IMR-90 (cell line): Measurements from ENCODE around the gene UBASH3B. TPM values are rescaled to one million over a fixed set of nuclear protein-coding genes. Genes with fewer than 3 reads are reported as not detected.
A peak's percentile ranks its signal among the peaks of the same experiment; 100 is the strongest.

Experiments
- ATAC-seq: fragments of 200-7000 bp; cut with Tn5 transposase; 2 replicates; pipeline ENCODE4 v1.9.1; 2020; ENCODE audit warnings: low read depth, mild to moderate bottlenecking, moderate library complexity
- BruUV-seq: library from RNA; stranded (reverse); fragments of 400-500 nt; replicated peaks from 2 replicates; lab custom pipeline; 2021; lab: Mats Ljungman, UMichigan
- CTCF ChIA-PET: fragments of 300-600 bp; formaldehyde crosslinking; extraction: SDS; loops from one replicate; lab custom pipeline; 2021; ENCODE audit warnings: antibody characterized with exemption; lab: Yijun Ruan, JAX
- POLR2A ChIA-PET: fragments of 300-600 bp; sonication (Branson Sonifier 250); formaldehyde crosslinking; loops from one replicate; lab custom pipeline; 2022; ENCODE audit warnings: antibody characterized with exemption; ENCODE audit not compliant: unreplicated experiment; lab: Charles Lee
- DNase-seq: peaks from one replicate; pipeline ENCODE4 v3.0.0; 2013
- H2AFZ ChIP-seq: replicated peaks from 2 replicates; pipeline ENCODE3; 2013; ENCODE audit warnings: low read length, mild to moderate bottlenecking; ENCODE audit not compliant: poor library complexity
- H2AK5ac ChIP-seq: 2 replicates; pipeline ENCODE4 v1.6.1; 2013; ENCODE audit warnings: low read depth, low read length, inconsistent platforms
- H2AK9ac ChIP-seq: replicated peaks from 2 replicates; pipeline ENCODE3; 2013; ENCODE audit warnings: mild to moderate bottlenecking, low read depth, low read length, moderate library complexity; ENCODE audit not compliant: poor library complexity
- H2BK120ac ChIP-seq: 2 replicates; pipeline ENCODE4 v1.6.1; 2013; ENCODE audit warnings: low read depth, low read length, inconsistent platforms
- H2BK15ac ChIP-seq: 3 replicates; pipeline ENCODE4 v1.6.1; 2013; ENCODE audit warnings: low read depth, low read length, inconsistent platforms
- H2BK20ac ChIP-seq: 2 replicates; pipeline ENCODE4 v1.6.1; 2013; ENCODE audit warnings: low read depth, mild to moderate bottlenecking, inconsistent platforms, low read length, moderate library complexity
- H2BK5ac ChIP-seq: 2 replicates; pipeline ENCODE4 v1.6.1; 2013; ENCODE audit warnings: mild to moderate bottlenecking, low read depth, low read length, inconsistent platforms; ENCODE audit not compliant: poor library complexity, severe bottlenecking
- H3K14ac ChIP-seq: replicated peaks from 2 replicates; pipeline ENCODE4 v1.6.1; 2013; ENCODE audit warnings: low read depth, low read length, inconsistent platforms
- H3K18ac ChIP-seq: 2 replicates; pipeline ENCODE4 v1.6.1; 2013; ENCODE audit warnings: low read depth, low read length, control low read depth
- H3K23ac ChIP-seq: 2 replicates; pipeline ENCODE4 v1.6.1; 2013; ENCODE audit warnings: low read depth, low read length, inconsistent platforms
- H3K27ac ChIP-seq: 2 replicates; pipeline ENCODE4 v1.5.1; 2013; ENCODE audit warnings: mild to moderate bottlenecking, control low read depth, low read length; ENCODE audit not compliant: insufficient read depth
- H3K27me3 ChIP-seq: 2 replicates; pipeline ENCODE4 v1.6.1; 2013; ENCODE audit warnings: low read length; ENCODE audit not compliant: control insufficient read depth, insufficient read depth
- H3K36me3 ChIP-seq: 2 replicates; pipeline ENCODE4 v1.6.1; 2013; ENCODE audit warnings: low read length, mixed read lengths; ENCODE audit not compliant: control insufficient read depth, insufficient read depth
- H3K4ac ChIP-seq: 2 replicates; pipeline ENCODE4 v1.6.1; 2013; ENCODE audit warnings: low read depth, low read length, inconsistent platforms
- H3K4me1 ChIP-seq: 2 replicates; pipeline ENCODE4 v1.6.1; 2013; ENCODE audit warnings: low read length, mixed read lengths; ENCODE audit not compliant: control insufficient read depth, insufficient read depth
- H3K4me2 ChIP-seq: 2 replicates; pipeline ENCODE4 v1.6.1; 2013; ENCODE audit warnings: low read depth, mild to moderate bottlenecking, control low read depth, low read length, moderate library complexity
- H3K4me3 ChIP-seq: 2 replicates; pipeline ENCODE4 v1.5.1; 2013; ENCODE audit warnings: low read depth, mild to moderate bottlenecking, control low read depth, low read length, moderate library complexity; ENCODE audit not compliant: insufficient read depth
- H3K56ac ChIP-seq: 2 replicates; pipeline ENCODE4 v1.6.1; 2013; ENCODE audit warnings: low read length, inconsistent platforms; ENCODE audit not compliant: insufficient read depth; ENCODE audit errors: extremely low read depth
- H3K79me1 ChIP-seq, 2 experiments: 2 replicates each; pipeline ENCODE4 v1.6.1; 2013; ENCODE audit warnings: low read length in 2 of 2, inconsistent platforms in 1 of 2, low read depth in 1 of 2
- H3K9ac ChIP-seq: 2 replicates; pipeline ENCODE4 v1.6.1; 2013; ENCODE audit warnings: low read depth, low read length, control low read depth
- H3K9me1 ChIP-seq: 2 replicates; pipeline ENCODE4 v1.6.1; 2013; ENCODE audit warnings: low read length, inconsistent platforms; ENCODE audit not compliant: insufficient read depth
- H3K9me3 ChIP-seq: 2 replicates; pipeline ENCODE4 v1.6.1; 2013; ENCODE audit warnings: low read length; ENCODE audit not compliant: control insufficient read depth, insufficient read depth
- H4K20me1 ChIP-seq: 2 replicates; pipeline ENCODE4 v1.6.1; 2013; ENCODE audit warnings: low read length, inconsistent platforms; ENCODE audit not compliant: insufficient read depth
- H4K5ac ChIP-seq: 2 replicates; pipeline ENCODE4 v1.6.1; 2013; ENCODE audit warnings: mild to moderate bottlenecking, low read depth, low read length, control low read depth
- H4K8ac ChIP-seq, 2 experiments: 2 replicates each; pipeline ENCODE4 v1.6.1; 2013; ENCODE audit warnings: low read depth in 2 of 2, low read length in 2 of 2, control low read depth in 1 of 2, inconsistent platforms in 1 of 2
- H4K91ac ChIP-seq: 2 replicates; pipeline ENCODE4 v1.6.1; 2013; ENCODE audit warnings: low read depth, low read length, inconsistent platforms; ENCODE audit not compliant: insufficient read depth
- CEBPB ChIP-seq: IDR thresholded peaks from 2 replicates; pipeline ENCODE4 v1.6.1; 2012; ENCODE audit warnings: low read depth, low read length, improper control_type of control experiment
- ELK1 ChIP-seq: fragments of 150-350 bp; IDR thresholded peaks from 2 replicates; pipeline ENCODE4 v1.6.1; 2016; ENCODE audit warnings: low read depth, mild to moderate bottlenecking, low read length, moderate library complexity, borderline replicate concordance
- FOS ChIP-seq: fragments of 150-350 bp; IDR thresholded peaks from 2 replicates; pipeline ENCODE4 v1.6.1; 2016; ENCODE audit warnings: low read depth, low read length
- MAFK ChIP-seq: IDR thresholded peaks from 2 replicates; pipeline ENCODE4 v1.6.1; 2012; ENCODE audit warnings: low read depth, low read length, improper control_type of control experiment
- MAZ ChIP-seq: IDR thresholded peaks from 2 replicates; pipeline ENCODE4 v1.6.1; 2012; ENCODE audit warnings: low read depth, mild to moderate bottlenecking, low read length, improper control_type of control experiment, moderate library complexity, borderline replicate concordance
- MXI1 ChIP-seq: IDR thresholded peaks from 2 replicates; pipeline ENCODE4 v1.6.1; 2012; ENCODE audit warnings: low read depth, mild to moderate bottlenecking, low read length, moderate library complexity, borderline replicate concordance
- NFE2L2 ChIP-seq: fragments of 150-350 bp; IDR thresholded peaks from 2 replicates; pipeline ENCODE4 v1.6.1; 2016; ENCODE audit warnings: low read depth, mild to moderate bottlenecking, low read length
- RAD21 ChIP-seq: IDR thresholded peaks from 2 replicates; pipeline ENCODE4 v1.6.1; 2012; ENCODE audit warnings: low read length, improper control_type of control experiment
- RCOR1 ChIP-seq: IDR thresholded peaks from 2 replicates; pipeline ENCODE4 v1.6.1; 2012; ENCODE audit warnings: mild to moderate bottlenecking, low read length, improper control_type of control experiment; ENCODE audit not compliant: insufficient replicate concordance
- RFX5 ChIP-seq: IDR thresholded peaks from 2 replicates; pipeline ENCODE4 v1.8.0; 2012; ENCODE audit warnings: low read depth, mild to moderate bottlenecking, low read length, moderate library complexity
- USF2 ChIP-seq: fragments of 150-350 bp; IDR thresholded peaks from 2 replicates; pipeline ENCODE4 v1.6.1; 2017; ENCODE audit warnings: mild to moderate bottlenecking, antibody characterized with exemption, low read length, low read depth
- WGBS, 2 experiments: methylation state at CpG; one replicate each; pipeline versions ENCODE4 v1.1.5 to v1.1.7; 2013; ENCODE audit warnings: missing lambda C conversion rate in 2 of 2; ENCODE audit not compliant: insufficient read length in 1 of 2; ENCODE audit errors: extremely low coverage in 2 of 2; 5-methylcytosine and 5-hydroxymethylcytosine counted together
- dilution Hi-C: fragments of 300-500 bp; cut with HindIII; formaldehyde crosslinking; loops from one replicate; pipeline ENCODE4 v1.14.3; 2018; ENCODE audit warnings: low sequenced_read_pairs; ENCODE audit not compliant: unreplicated experiment
- in situ Hi-C: fragments of 300-500 bp; cut with MboI; formaldehyde crosslinking; loops from 3 replicates; pipeline ENCODE4 v1.14.3; 2019; ENCODE audit warnings: low sequenced_read_pairs, inconsistent platforms, mixed read lengths
- intact Hi-C: fragments of 100-400 bp; cut with micrococcal nuclease; formaldehyde crosslinking; loops from 2 replicates; pipeline ENCODE4 v1.10.0; 2022
- polyA plus RNA-seq, 3 experiments: library from polyadenylated mRNA; depleted of rRNA; stranded (reverse); fragments of >200 nt; gene quantifications; 2 replicates each; pipeline ENCODE4 v1.2.3, GENCODE V29; 2012; ENCODE audit warnings: low replicate concordance in 1 of 3
- total RNA-seq: library from RNA; depleted of rRNA; stranded (reverse); fragments of >200 nt; gene quantifications from 2 replicates; pipeline ENCODE4 v1.2.3, GENCODE V29; 2012

Gene UBASH3B
- total and polyA plus RNA-seq, 2 of the 4 experiments (the other 2 are of a cell fraction): 27.2 to 48.0 TPM

- Histone ChIP-seq H2BK15ac (peak overlapping the region; percentile 73; the same call in 2 of the 3 replicates), H3K27ac (no peak overlapping the region)
- CTCF ChIA-PET: interaction anchor here (0.7 to 0.9 kb wide), 3 partner anchors 35 to 116 kb away, joined by 3 to 4 read pairs (median 3); no protein-coding TSS in a partner anchor
Measured at GRCh38 chr11:122668562-122669090, 13.1 kb downstream of the UBASH3B start.

More at GRCh38 chr11:122668562-122669090, 13.1 kb downstream of the UBASH3B start:
- Histone ChIP-seq H3K36me3 (peaks cover 4% of the 10 kb centered on the region; the same call in 1 of the 2 replicates), H4K20me1 (peaks cover 25% of the 10 kb centered on the region), H3K14ac (peak overlapping the region; percentile 88), H4K91ac (peak overlapping the region; percentile 81; the same call in 1 of the 2 replicates), H3K9me3 (peaks cover 4% of the 10 kb centered on the region), H3K18ac (peak overlapping the region; percentile 69; the same call in 1 of the 2 replicates), H3K27me3 (no peaks in the 10 kb centered on the region), H2BK20ac (peak overlapping the region; percentile 89; the same call in 1 of the 2 replicates), H3K4me1 (peaks cover 38% of the 10 kb centered on the region), H2AK9ac (peak overlapping the region; percentile 80), H2AFZ (no peak overlapping the region), H3K56ac (peak overlapping the region; percentile 4; the same call in 1 of the 2 replicates), H2BK5ac (peak overlapping the region; percentile 83), H3K23ac (peak overlapping the region; percentile 91; the same call in 1 of the 2 replicates), H3K9ac (no peak overlapping the region), H3K9me1 (peaks cover 39% of the 10 kb centered on the region), H3K4me3 (no peak overlapping the region), H3K4me2 (peak overlapping the region; percentile 7; the same call in 1 of the 2 replicates), H3K79me1 (peaks cover 36 to 90% of the 10 kb centered on the region in 2 experiments), H2AK5ac (peak overlapping the region; percentile 91), H4K8ac (peak overlapping the region in 1 of 2 experiments; percentile 54; a peak in 2 of 4 replicates), H3K4ac (peak overlapping the region; percentile 97), H4K5ac (peak overlapping the region; percentile 71; the same call in 1 of the 2 replicates), H2BK120ac (peak overlapping the region; percentile 75)
- no CpG with 5 or more reads among the region's 6 CpGs for WGBS, 2 experiments
- intact Hi-C loops (no loop called here), in situ Hi-C loops (no loop called here), dilution Hi-C loops (no loop called here)
- BruUV-seq: no TSS peak
- ATAC-seq: peak; percentile 40
- POLR2A ChIA-PET: no interaction called here
- DNase-seq: peak; percentile 98
- TF ChIP-seq FOS (peak; percentile 91), RCOR1 (no peak), USF2 (no peak), RFX5 (no peak), RAD21 (peak; percentile 11; the same call in 1 of the 2 replicates), MAFK (no peak), CEBPB (peak; percentile 85), MAZ (no peak), MXI1 (no peak), ELK1 (no peak), NFE2L2 (peak; percentile 47; the same call in 1 of the 2 replicates)
